Astrocyte (in vitro differentiated cells and primary cell): ENCODE data around the gene DISC1.

Experiments
- CTCF ChIP-seq: IDR thresholded peaks from 2 replicates; pipeline ENCODE4 v1.5.1; 2011; ENCODE audit warnings: low read depth, mild to moderate bottlenecking, inconsistent platforms, low read length, moderate library complexity; ENCODE audit not compliant: insufficient read depth
- EZH2 ChIP-seq: IDR thresholded peaks from 2 replicates; pipeline ENCODE4 v1.6.1; 2012; ENCODE audit warnings: mild to moderate bottlenecking, low read length, inconsistent platforms; ENCODE audit not compliant: insufficient read depth

- TF ChIP-seq CTCF (no peak), EZH2 (no peak)
Observed at GRCh38 chr1:231626951-231627614, 493 bp downstream of the DISC1 start.
